ENCODE data around the gene FGD2. TPM values are rescaled to one million over a fixed set of nuclear protein-coding genes. Genes with fewer than 3 reads are reported as not detected.
A peak's percentile ranks its signal among the peaks of the same experiment; 100 is the strongest.

Gene FGD2
- total and polyA plus RNA-seq, 10 of the 15 experiments (the other 5 are each of a cell fraction or from before 2014, with no cell fraction given): 5.2 to 88.1 (median 33.2) TPM

GRCh38 chr6:37051138-37052026 is 45.9 kb downstream of the FGD2 start (continued):
- 0 out of 2 replicates have a peak, but pooled peaks have one; percentile 30 for TF ChIP-seq NKRF (conservative IDR thresholded peaks at IDR 0.05)
- no peak for TF ChIP-seq HDAC2 (IDR thresholded peaks at IDR 0.05)
- no peak for TF ChIP-seq ZNF384 (IDR thresholded peaks at IDR 0.05; ENCODE audit: borderline replicate concordance, low read depth, low read length)
- TF ChIP-seq MEF2B (IDR thresholded peaks at IDR 0.05; ENCODE audit: partially characterized antibody, poor library complexity, severe bottlenecking): peak; percentile 61
- TF ChIP-seq SREBF1 (IDR thresholded peaks at IDR 0.05; ENCODE audit: low read length): no peak
- no peak for TF ChIP-seq ASH2L (IDR thresholded peaks at IDR 0.05; ENCODE audit: borderline replicate concordance, low read depth)
- no peak for TF ChIP-seq RELA (IDR thresholded peaks at IDR 0.05; ENCODE audit: borderline replicate concordance, partially characterized antibody)
- no peak for TF ChIP-seq ATF3 (IDR thresholded peaks at IDR 0.05; ENCODE audit: borderline replicate concordance, extremely low read depth, low read depth, low read length)
- no peak for TF ChIP-seq JUNB (IDR thresholded peaks at IDR 0.05)
- no peak for TF ChIP-seq STAT1 (conservative IDR thresholded peaks at IDR 0.05)
- no peak for TF ChIP-seq E2F4 (IDR thresholded peaks at IDR 0.05; ENCODE audit: low read depth, low read length)
- TF ChIP-seq TCF3 (IDR thresholded peaks at IDR 0.05; ENCODE audit: borderline replicate concordance, insufficient read depth, low read depth, low read length): peak; percentile 82; the same call in 1 of the 2 replicates
- TF ChIP-seq EED (IDR thresholded peaks at IDR 0.05; ENCODE audit: low read depth): 0 out of 2 replicates have a peak, but pooled peaks have one; percentile 31
- peak; percentile 88 to 95 (median 93); a peak in 5 of 6 replicates for TF ChIP-seq CTCF (IDR thresholded peaks at IDR 0.05 in 2 of 3, conservative IDR thresholded peaks at IDR 0.05 in 1 of 3; ENCODE audit: control insufficient read depth in 2 of 3, extremely low read depth in 1 of 3, insufficient read depth in 1 of 3, low read depth in 3 of 3, low read length in 3 of 3)
- no peak for TF ChIP-seq ZBTB4 (CRISPR knock-in tag; IDR thresholded peaks at IDR 0.05)
- TF ChIP-seq YY1 (IDR thresholded peaks at IDR 0.05; ENCODE audit: low read depth, low read length): peak; percentile 63
- no peak for TF ChIP-seq GABPA (IDR thresholded peaks at IDR 0.05; ENCODE audit: low read depth)
- TF ChIP-seq POLR2AphosphoS2 (IDR thresholded peaks at IDR 0.05; ENCODE audit: low read depth, low read length): no peak
- TF ChIP-seq LARP7 (IDR thresholded peaks at IDR 0.05): peak; percentile 56; the same call in 1 of the 2 replicates
- TF ChIP-seq SIN3A (IDR thresholded peaks at IDR 0.05; ENCODE audit: low read depth, low read length): no peak; the same call in 1 of the 2 replicates
